ENCODE data around the gene RRAS2. TPM values are rescaled to one million over a fixed set of nuclear protein-coding genes. Genes with fewer than 3 reads are reported as not detected.
"Not testable (repeated sequence)": the region's sequence is repeated elsewhere in the genome, so short reads cannot be mapped to it uniquely, and the experiment has no call there.

The RRAS2 gene
- total RNA-seq, 2 experiments from 2014 or later: 36.6 to 36.8 TPM

GRCh38 chr11:14370496-14370895, 11.5 kb upstream of the RRAS2 start:
- peaks cover 44% of the 10 kb centered on the region for H3K4me1 Mint-ChIP-seq (ENCODE audit: low read depth)
- intact Hi-C loops (cut with micrococcal nuclease): loop anchor here (10.0 kb wide), 1 partner anchor 394 kb away; no protein-coding TSS in a partner anchor
- no peaks in the 10 kb centered on the region for H3K9me3 Mint-ChIP-seq
- peak; percentile 17 for DNase-seq
- CTCF ChIA-PET: interaction anchor here (1.3 to 1.7 kb wide), 2 partner anchors 62 to 85 kb away, joined by 3 to 9 read pairs; no protein-coding TSS in a partner anchor
- H3K27me3 Mint-ChIP-seq (ENCODE audit: low read depth): no peaks in the 10 kb centered on the region
- no peak overlapping the region for H3K4me3 Mint-ChIP-seq
- H3K36me3 Mint-ChIP-seq (ENCODE audit: low read depth): no peaks in the 10 kb centered on the region
- no peak overlapping the region for H3K27ac Mint-ChIP-seq

- intact Hi-C loops (cut with micrococcal nuclease): no loop called here
These were observed 10.6 kb upstream of the RRAS2 start for GRCh38 chr11:14369598-14369997.

DNA sequence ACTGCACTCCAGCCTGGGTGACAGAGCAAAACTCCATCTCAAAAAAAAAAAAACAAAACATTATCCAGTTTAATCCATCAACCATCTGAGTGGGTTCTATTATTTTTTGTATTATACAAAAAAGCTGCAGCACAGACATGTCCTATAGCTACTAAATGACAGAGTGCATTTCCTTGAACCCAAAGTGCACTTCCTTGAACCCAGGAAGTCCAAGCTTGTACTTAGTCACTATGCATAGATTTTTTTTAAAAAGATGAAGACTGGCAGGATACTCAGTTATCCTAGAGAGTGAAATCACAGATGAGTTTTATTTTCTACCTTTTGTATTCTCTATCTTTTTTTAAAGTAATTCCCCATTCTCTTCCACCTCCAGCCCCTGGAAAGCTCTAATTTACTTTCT, 8.0 kb upstream of the RRAS2 start:
- Mint-ChIP-seq H3K4me1 (ENCODE audit: low read depth) (peaks cover 19% of the 10 kb centered on the region), H3K36me3 (ENCODE audit: low read depth) (no peaks in the 10 kb centered on the region), H3K27me3 (ENCODE audit: low read depth) (no peaks in the 10 kb centered on the region), H3K9me3 (no peaks in the 10 kb centered on the region), H3K27ac (no peak overlapping the region), H3K4me3 (no peak overlapping the region)
- intact Hi-C loops (cut with micrococcal nuclease): no loop called here
- no peak for DNase-seq
- CTCF ChIA-PET: interaction anchor here (1.7 kb wide), 1 partner anchor 87 kb away, joined by 3 read pairs; no protein-coding TSS in a partner anchor

More at GRCh38 chr11:14369598-14369997, 10.6 kb upstream of the RRAS2 start:
- DNase-seq: no peak
- peaks cover 35% of the 10 kb centered on the region for H3K4me1 Mint-ChIP-seq (ENCODE audit: low read depth)
- CTCF ChIA-PET: interaction anchor here (0.9 to 1.3 kb wide), 2 partner anchors 61 to 85 kb away, joined by 3 read pairs; no protein-coding TSS in a partner anchor
- H3K9me3 Mint-ChIP-seq: no peaks in the 10 kb centered on the region
- H3K27ac Mint-ChIP-seq: no peak overlapping the region
- no peaks in the 10 kb centered on the region for H3K27me3 Mint-ChIP-seq (ENCODE audit: low read depth)
- H3K4me3 Mint-ChIP-seq: no peak overlapping the region
- H3K36me3 Mint-ChIP-seq (ENCODE audit: low read depth): no peaks in the 10 kb centered on the region

GRCh38 chr11:14364322-14364721, 5.3 kb upstream of the RRAS2 start:
- CTCF ChIA-PET: interaction anchor here (1.2 kb wide), 1 partner anchor 11 kb away, joined by 3 read pairs; no protein-coding TSS in a partner anchor
- Mint-ChIP-seq H3K4me1 (ENCODE audit: low read depth) (peaks cover 6% of the 10 kb centered on the region), H3K9me3 (no peaks in the 10 kb centered on the region), H3K27me3 (ENCODE audit: low read depth) (no peaks in the 10 kb centered on the region), H3K36me3 (ENCODE audit: low read depth) (no peaks in the 10 kb centered on the region), H3K4me3 (no peak overlapping the region), H3K27ac (no peak overlapping the region)
- no peak for DNase-seq
- intact Hi-C loops (cut with micrococcal nuclease): no loop called here

DNA sequence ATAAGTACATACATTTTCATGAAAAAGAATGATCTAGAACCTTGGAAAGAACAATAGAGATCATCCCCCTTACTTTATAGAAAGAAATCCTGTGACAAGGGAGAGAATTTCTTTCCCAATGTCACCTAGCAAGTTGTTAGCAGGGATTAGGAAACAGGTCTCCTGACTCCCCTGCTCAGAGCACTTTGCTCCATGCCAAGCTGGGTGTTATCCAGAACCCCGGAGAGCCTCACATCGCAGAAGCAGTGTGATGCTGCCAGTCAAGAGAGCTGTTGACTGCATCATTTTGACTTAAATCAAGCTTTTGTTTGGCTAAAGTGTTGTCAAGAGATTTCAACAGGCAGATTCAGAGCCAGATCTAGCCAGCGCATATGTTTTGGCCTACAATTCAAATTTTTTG, 3.6 kb upstream of the RRAS2 start:
- CTCF ChIA-PET: no interaction called here
- no peaks in the 10 kb centered on the region for H3K9me3 Mint-ChIP-seq
- H3K27me3 Mint-ChIP-seq (ENCODE audit: low read depth): no peaks in the 10 kb centered on the region
- intact Hi-C loops (cut with micrococcal nuclease): no loop called here
- DNase-seq: no peak
- no peak overlapping the region for H3K27ac Mint-ChIP-seq
- H3K4me1 Mint-ChIP-seq (ENCODE audit: low read depth): peaks cover 9% of the 10 kb centered on the region
- no peak overlapping the region for H3K4me3 Mint-ChIP-seq
- no peaks in the 10 kb centered on the region for H3K36me3 Mint-ChIP-seq (ENCODE audit: low read depth)

- H3K36me3 Mint-ChIP-seq (ENCODE audit: low read depth): no peaks in the 10 kb centered on the region
- no peaks in the 10 kb centered on the region for H3K27me3 Mint-ChIP-seq (ENCODE audit: low read depth)
- peaks cover 13% of the 10 kb centered on the region for H3K4me1 Mint-ChIP-seq (ENCODE audit: low read depth)
- H3K27ac Mint-ChIP-seq: no peak overlapping the region
- no peak overlapping the region for H3K4me3 Mint-ChIP-seq
- DNase-seq: no peak
- no peaks in the 10 kb centered on the region for H3K9me3 Mint-ChIP-seq
- CTCF ChIA-PET: interaction anchor here (0.5 kb wide), 1 partner anchor 87 kb away, joined by 3 read pairs; no protein-coding TSS in a partner anchor
- intact Hi-C loops (cut with micrococcal nuclease): no loop called here
These were observed 3.0 kb upstream of the RRAS2 start for GRCh38 chr11:14361951-14362350.

DNA sequence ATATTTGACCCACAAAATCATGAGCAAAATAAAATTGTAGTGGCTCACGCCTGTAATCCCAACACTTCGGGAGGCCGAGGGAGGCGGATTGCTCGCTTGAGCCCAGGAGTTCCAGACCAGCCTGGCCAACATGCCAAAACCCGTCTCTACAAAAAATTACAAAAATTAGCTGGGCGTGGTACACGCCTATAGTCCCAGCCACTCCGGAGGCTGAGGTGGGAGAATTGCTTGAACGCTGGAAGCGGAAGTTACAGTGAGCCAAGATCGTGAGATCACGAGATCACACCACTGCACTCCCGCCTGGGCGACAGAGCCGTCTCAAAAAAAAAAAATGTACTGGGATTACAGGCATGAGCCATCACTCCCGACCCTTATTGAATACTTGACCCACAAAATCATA, 2.0 kb upstream of the RRAS2 start:
- no peak for DNase-seq
- H3K36me3 Mint-ChIP-seq (ENCODE audit: low read depth): peaks cover 1% of the 10 kb centered on the region
- H3K27ac Mint-ChIP-seq: no peak overlapping the region
- no peaks in the 10 kb centered on the region for H3K9me3 Mint-ChIP-seq
- no peak overlapping the region for H3K4me3 Mint-ChIP-seq
- H3K4me1 Mint-ChIP-seq (ENCODE audit: low read depth): peaks cover 19% of the 10 kb centered on the region
- CTCF ChIA-PET: no interaction called here
- intact Hi-C loops (cut with micrococcal nuclease): no loop called here
- no peaks in the 10 kb centered on the region for H3K27me3 Mint-ChIP-seq (ENCODE audit: low read depth)

- H3K4me3 Mint-ChIP-seq: peak overlapping the region; percentile 63
- no peak for DNase-seq
- intact Hi-C loops (cut with micrococcal nuclease): loop anchor here (1.0 to 2.0 kb wide), 5 partner anchors 16 to 161 kb away; partner anchors contain the start of gene PSMA1
- CTCF ChIA-PET: interaction anchor here (0.6 kb wide), 1 partner anchor 111 kb away, joined by 3 read pairs; no protein-coding TSS in a partner anchor
- no peaks in the 10 kb centered on the region for H3K27me3 Mint-ChIP-seq (ENCODE audit: low read depth)
- no peaks in the 10 kb centered on the region for H3K9me3 Mint-ChIP-seq
- H3K27ac Mint-ChIP-seq: no peak overlapping the region
- peaks cover 23% of the 10 kb centered on the region for H3K4me1 Mint-ChIP-seq (ENCODE audit: low read depth)
- H3K36me3 Mint-ChIP-seq (ENCODE audit: low read depth): peaks cover 5% of the 10 kb centered on the region
These were observed 583 bp upstream of the RRAS2 start for GRCh38 chr11:14359501-14360031.

DNA sequence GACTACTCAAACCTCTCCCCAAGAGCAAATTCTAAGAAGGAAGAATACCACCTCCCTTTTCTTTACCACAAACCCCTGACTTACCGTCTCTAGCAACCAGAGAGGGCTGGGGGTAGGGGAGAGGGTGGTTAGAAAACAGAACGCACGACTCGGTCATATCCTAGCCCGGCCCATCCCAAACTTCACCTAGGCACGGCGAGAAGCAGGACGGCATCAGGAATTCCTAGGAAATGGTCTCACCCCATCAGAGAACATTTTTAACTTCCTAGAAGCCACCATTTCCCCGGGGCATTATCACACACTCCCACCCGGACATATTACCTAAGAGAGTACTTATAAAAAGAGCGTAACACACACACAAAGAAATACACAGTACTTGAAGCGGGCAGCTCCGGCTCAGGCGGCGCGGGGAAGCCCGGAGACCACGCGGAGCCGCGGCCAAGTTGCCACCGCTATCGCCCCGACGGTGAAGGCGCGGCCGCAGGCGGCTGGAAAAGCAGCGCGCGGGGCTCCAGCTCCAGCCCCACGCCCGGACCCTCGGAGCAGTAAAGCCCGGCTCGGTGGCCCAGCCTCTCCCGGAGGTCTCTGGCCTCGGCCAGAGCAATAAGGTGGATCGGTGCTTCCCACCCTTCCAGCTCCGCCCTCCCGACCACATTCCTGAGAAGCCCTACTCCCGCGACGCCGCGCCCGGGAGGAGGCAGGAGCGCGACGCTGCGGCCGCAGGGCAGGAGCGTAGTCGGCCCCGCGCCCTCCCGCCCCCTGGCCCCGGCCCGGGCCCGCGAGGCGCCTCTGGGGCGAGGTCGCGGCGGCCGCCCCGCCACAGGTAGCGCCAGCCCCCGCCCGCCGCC, 878 bp downstream of the RRAS2 start:
- H3K4me3 Mint-ChIP-seq: peak overlapping the region; percentile 92
- peak overlapping the region; percentile 68 for H3K27ac Mint-ChIP-seq
- peak; percentile 37 for DNase-seq
- H3K36me3 Mint-ChIP-seq (ENCODE audit: low read depth): peaks cover 5% of the 10 kb centered on the region
- intact Hi-C loops (cut with micrococcal nuclease): loop anchor here (1.0 to 2.0 kb wide), 5 partner anchors 15 to 57 kb away; no protein-coding TSS in a partner anchor
- H3K9me3 Mint-ChIP-seq: no peaks in the 10 kb centered on the region
- CTCF ChIA-PET: interaction anchor here (1.1 kb wide), 1 partner anchor 97 kb away, joined by 3 read pairs; no protein-coding TSS in a partner anchor
- H3K27me3 Mint-ChIP-seq (ENCODE audit: low read depth): no peaks in the 10 kb centered on the region
- H3K4me1 Mint-ChIP-seq (ENCODE audit: low read depth): peaks cover 29% of the 10 kb centered on the region

DNA sequence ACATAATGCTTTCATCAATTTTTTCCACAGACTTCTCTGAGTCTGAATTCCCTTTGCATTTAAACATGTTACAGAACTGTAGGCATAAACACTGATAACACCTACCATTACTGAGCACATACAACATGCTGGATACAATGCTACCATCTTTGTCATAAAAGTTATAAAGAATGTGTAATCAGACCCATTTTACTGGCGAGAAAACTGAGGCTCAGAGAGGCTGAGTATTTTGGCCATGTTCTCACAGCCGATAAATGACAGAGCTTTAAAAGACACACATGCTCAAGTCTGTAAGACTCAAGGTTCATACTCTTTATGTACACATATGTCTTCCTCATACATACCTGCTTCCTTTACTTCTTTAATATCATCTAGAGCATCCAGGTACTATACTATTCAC, 2.6 kb downstream of the RRAS2 start:
- Mint-ChIP-seq H3K27ac (no peak overlapping the region), H3K4me1 (ENCODE audit: low read depth) (peaks cover 33% of the 10 kb centered on the region)

GRCh38 chr11:14354604-14355003, 4.4 kb downstream of the RRAS2 start:
- CTCF ChIA-PET; H3K9me3 Mint-ChIP-seq; intact Hi-C loops (cut with micrococcal nuclease); H3K27me3 Mint-ChIP-seq (ENCODE audit: low read depth); H3K4me3 Mint-ChIP-seq; DNase-seq; H3K27ac Mint-ChIP-seq; H3K36me3 Mint-ChIP-seq (ENCODE audit: low read depth): not testable (repeated sequence)
- H3K4me1 Mint-ChIP-seq (ENCODE audit: low read depth): peaks cover 39% of the 10 kb centered on the region

More for the DNA sequence above, 2.6 kb downstream of the RRAS2 start:
- CTCF ChIA-PET: interaction anchor here (0.8 to 0.9 kb wide), 3 partner anchors 20 to 99 kb away, joined by 3 read pairs; no protein-coding TSS in a partner anchor
- DNase-seq: no peak
- Mint-ChIP-seq H3K9me3 (no peaks in the 10 kb centered on the region), H3K36me3 (ENCODE audit: low read depth) (peaks cover 5% of the 10 kb centered on the region), H3K27me3 (ENCODE audit: low read depth) (no peaks in the 10 kb centered on the region), H3K4me3 (peak overlapping the region; percentile 14)
- intact Hi-C loops (cut with micrococcal nuclease): loop anchor here (2.0 kb wide), 1 partner anchor 14 kb away; no protein-coding TSS in a partner anchor

DNA sequence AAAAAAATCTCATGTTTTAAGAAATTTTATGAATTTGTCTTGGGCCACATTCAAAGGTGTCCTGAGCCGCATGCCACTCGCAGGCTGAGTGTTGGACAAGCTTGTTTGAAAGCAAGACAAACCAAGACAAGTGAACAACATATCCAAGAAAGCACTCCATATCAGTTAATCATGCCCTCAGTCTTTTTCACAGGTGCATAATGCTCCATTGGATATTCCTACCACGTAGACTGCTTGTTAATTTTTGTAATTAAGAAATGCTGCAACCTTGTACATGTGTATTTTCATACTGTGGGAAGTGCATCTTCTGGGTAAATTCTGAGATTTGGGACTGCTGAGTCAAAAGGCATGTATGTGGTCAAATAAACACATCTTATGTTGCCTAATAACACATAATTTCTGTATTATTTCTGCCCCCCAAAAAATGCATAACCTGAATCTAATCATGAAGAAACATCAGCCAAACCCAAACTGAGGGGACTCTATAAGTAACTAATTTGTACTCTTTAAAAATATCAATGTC, 8.2 kb downstream of the RRAS2 start:
- H3K27ac Mint-ChIP-seq: no peak overlapping the region
- peaks cover 7% of the 10 kb centered on the region for H3K9me3 Mint-ChIP-seq
- CTCF ChIA-PET: no interaction called here
- peaks cover 15% of the 10 kb centered on the region for H3K36me3 Mint-ChIP-seq (ENCODE audit: low read depth)
- H3K27me3 Mint-ChIP-seq (ENCODE audit: low read depth): no peaks in the 10 kb centered on the region
- no peak for DNase-seq
- peaks cover 21% of the 10 kb centered on the region for H3K4me1 Mint-ChIP-seq (ENCODE audit: low read depth)
- no peak overlapping the region for H3K4me3 Mint-ChIP-seq
- intact Hi-C loops (cut with micrococcal nuclease): no loop called here
